Esophagus muscularis mucosa (tissue), 4 donors: Measurements from ENCODE around the gene PSME2. TPM values are rescaled to one million over a fixed set of nuclear protein-coding genes. Genes with fewer than 3 reads are reported as not detected.
A peak's percentile ranks its signal among the peaks of the same experiment; 100 is the strongest.

Experiments
- DNase-seq: peaks from one replicate; pipeline ENCODE4 v3.0.0-alpha.2; 2017; ENCODE audit errors: extremely low spot score
- H3K27ac ChIP-seq, 4 donors: fragments of 200-600 bp; sonication (generic); replicated peaks in 1 of 4; 1 replicate in 3 of 4; 2 replicates in 1 of 4; pipeline ENCODE4 v1.5.1; 2016 to 2019; ENCODE audit warnings: mild to moderate bottlenecking in 1 of 4
- H3K27me3 ChIP-seq, 4 donors: fragments of 200-600 bp; sonication (generic); one replicate each; pipeline versions ENCODE4 v1.5.1 to v1.6.0; 2016 to 2019
- H3K36me3 ChIP-seq, 4 donors: fragments of 200-600 bp; sonication (generic); one replicate each; pipeline ENCODE4 v1.5.1; 2016 to 2019
- H3K4me1 ChIP-seq, 4 donors: fragments of 200-600 bp; sonication (generic); one replicate each; pipeline ENCODE4 v1.5.1; 2016 to 2019
- H3K4me3 ChIP-seq, 4 donors: fragments of 200-600 bp; sonication (generic); 1 replicate in 2 of 4; 2 replicates in 2 of 4; pipeline ENCODE4 v1.5.1; 2016 to 2019; ENCODE audit warnings: mild to moderate bottlenecking in 4 of 4, moderate library complexity in 1 of 4
- H3K9me3 ChIP-seq, 4 donors: fragments of 200-600 bp; sonication (generic); 1 replicate in 3 of 4; 2 replicates in 1 of 4; pipeline ENCODE4 v1.5.1; 2016 to 2019
- EP300 ChIP-seq: sonication (generic); formaldehyde crosslinking; IDR thresholded peaks from one replicate; pipeline ENCODE4 v1.6.1; 2017; ENCODE audit warnings: antibody characterized with exemption
- POLR2A ChIP-seq: fragments of 450-650 bp; IDR thresholded peaks from one replicate; pipeline ENCODE4 v1.6.1; 2017; ENCODE audit warnings: antibody characterized with exemption, moderate library complexity, mild to moderate bottlenecking, low read depth
- POLR2AphosphoS5 ChIP-seq, 2 donors: sonication (generic); formaldehyde crosslinking; IDR thresholded peaks; one replicate each; pipeline ENCODE4 v1.6.1; 2017; ENCODE audit warnings: antibody characterized with exemption in 2 of 2
- WGBS: methylation state at CpG from one replicate; pipeline ENCODE4 v1.1.5; 2018; 5-methylcytosine and 5-hydroxymethylcytosine counted together
- intact Hi-C: fragments of 100-400 bp; cut with DNase I; formaldehyde crosslinking; loops from one replicate; pipeline ENCODE4 v1.15.1; 2023
- total RNA-seq, 4 donors: library from RNA; depleted of rRNA; stranded (reverse); fragments of >200 nt; gene quantifications; one replicate each; pipeline versions ENCODE4 v1.1.0 to v1.2.1, GENCODE V29; 2016
- TF ChIP-seq, protein P1 (sequence below), 3 experiments: fragments of 200-600 bp in 2 of 3; fragments of 450-650 bp in 1 of 3; sonication (generic) in 2 of 3; IDR thresholded peaks; one replicate each; pipeline ENCODE4 v1.5.1; 2017 to 2019; ENCODE audit warnings: antibody characterized with exemption in 3 of 3, mild to moderate bottlenecking in 2 of 3, moderate library complexity in 1 of 3

The PSME2 gene
- total RNA-seq, 4 donors from 2014 or later = 32.8 to 64.3 (median 42.6) TPM

DNA sequence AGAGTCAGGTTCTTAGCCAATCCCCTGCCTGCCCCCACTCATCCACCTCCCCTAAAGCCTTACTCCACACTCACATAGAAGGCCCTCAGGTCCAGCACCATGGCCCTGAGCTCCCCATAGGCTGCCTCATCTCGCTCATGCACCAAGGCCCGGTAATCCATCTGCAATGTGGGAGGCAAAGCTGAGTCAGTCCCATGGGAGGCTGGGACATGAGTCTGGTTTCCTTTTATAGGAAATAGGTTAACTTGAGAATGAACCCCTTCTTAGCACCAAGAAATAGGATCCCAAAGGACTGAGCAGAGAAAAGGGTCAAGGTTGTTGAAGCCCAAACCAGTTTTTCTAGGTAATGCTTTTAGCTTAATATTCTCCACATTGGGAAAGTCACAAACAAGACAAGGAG lies 2.9 kb downstream of the PSME2 start:
- Histone ChIP-seq H3K27me3 (no peaks in the 10 kb centered on the region), H3K9me3 (no peaks in the 10 kb centered on the region), H3K4me3 (no peak overlapping the region), H3K27ac (no peak overlapping the region), H3K36me3 (peaks cover 6 to 22% (median 15%) of the 10 kb centered on the region in 4 donors), H3K4me1 (peaks cover 40 to 62% (median 53%) of the 10 kb centered on the region in 4 donors)
- 100% methylated on average over 2 of the region's 2 CpGs for WGBS
- no peak for DNase-seq
- intact Hi-C loops = loop anchor here (10.0 kb wide), 1 partner anchor 291 kb away; no protein-coding TSS in a partner anchor
- TF ChIP-seq POLR2AphosphoS5 (IDR thresholded peaks at IDR 0.05) (no peak), POLR2A (no peak), EP300 (no peak)
- TF ChIP-seq, protein P1, sequence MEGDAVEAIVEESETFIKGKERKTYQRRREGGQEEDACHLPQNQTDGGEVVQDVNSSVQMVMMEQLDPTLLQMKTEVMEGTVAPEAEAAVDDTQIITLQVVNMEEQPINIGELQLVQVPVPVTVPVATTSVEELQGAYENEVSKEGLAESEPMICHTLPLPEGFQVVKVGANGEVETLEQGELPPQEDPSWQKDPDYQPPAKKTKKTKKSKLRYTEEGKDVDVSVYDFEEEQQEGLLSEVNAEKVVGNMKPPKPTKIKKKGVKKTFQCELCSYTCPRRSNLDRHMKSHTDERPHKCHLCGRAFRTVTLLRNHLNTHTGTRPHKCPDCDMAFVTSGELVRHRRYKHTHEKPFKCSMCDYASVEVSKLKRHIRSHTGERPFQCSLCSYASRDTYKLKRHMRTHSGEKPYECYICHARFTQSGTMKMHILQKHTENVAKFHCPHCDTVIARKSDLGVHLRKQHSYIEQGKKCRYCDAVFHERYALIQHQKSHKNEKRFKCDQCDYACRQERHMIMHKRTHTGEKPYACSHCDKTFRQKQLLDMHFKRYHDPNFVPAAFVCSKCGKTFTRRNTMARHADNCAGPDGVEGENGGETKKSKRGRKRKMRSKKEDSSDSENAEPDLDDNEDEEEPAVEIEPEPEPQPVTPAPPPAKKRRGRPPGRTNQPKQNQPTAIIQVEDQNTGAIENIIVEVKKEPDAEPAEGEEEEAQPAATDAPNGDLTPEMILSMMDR (IDR thresholded peaks at IDR 0.05) = no peak

DNA sequence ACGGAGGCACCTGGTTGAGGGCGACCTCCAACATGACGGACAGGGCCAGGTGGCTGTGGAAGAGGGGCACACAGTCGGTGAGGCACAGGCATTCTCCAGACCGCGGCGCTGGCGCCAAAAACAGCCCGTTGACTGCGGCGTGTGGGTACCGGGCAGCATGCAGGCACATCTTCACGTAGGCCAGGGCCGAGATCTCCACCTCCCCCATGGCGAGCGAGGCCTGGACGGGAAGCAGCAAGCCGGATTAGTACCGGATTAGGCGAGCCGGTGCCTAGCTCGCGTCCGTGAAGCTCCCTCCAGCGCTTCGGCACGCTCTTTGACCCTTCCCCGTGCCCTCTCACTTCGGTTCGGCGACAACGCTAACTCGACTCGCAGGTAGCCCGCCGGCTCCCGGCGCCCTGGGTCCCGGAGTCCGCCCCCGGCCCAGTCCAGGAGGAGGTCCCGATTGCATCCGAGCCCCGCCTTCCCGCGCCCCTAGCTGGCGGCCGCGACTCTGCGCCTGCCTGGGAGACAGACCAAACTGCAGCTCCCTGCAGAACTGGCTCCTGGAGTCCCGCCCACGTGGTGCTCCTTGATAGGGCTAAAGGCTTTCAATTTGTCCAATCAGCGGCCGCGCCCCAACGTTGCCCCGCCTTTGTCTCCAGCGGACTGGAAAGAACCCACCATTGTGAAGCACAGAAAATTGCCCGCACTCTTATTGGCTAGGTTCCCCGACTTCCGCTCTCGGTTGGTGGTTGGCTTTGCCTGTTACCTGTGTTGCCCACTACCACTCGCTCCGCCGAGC lies 5.1 kb downstream of the PSME2 start, which contains the start of gene EMC9:
TSS of gene EMC9 (minus strand) at position 495 of the 784 bp plus-strand sequence. CDS start at position 208, 287 bp downstream.
- peak within 1 kb of the TSS; percentile 70 to 81 (median 74) for H3K4me3 ChIP-seq
- intact Hi-C loops = loop anchor here (10.0 kb wide), 1 partner anchor 294 kb away; no protein-coding TSS in a partner anchor
- H3K4me1 ChIP-seq = peaks cover 48 to 73% (median 66%) of the 10 kb centered on the region in 4 donors
- H3K9me3 ChIP-seq = no peaks in the 10 kb centered on the region
- H3K36me3 ChIP-seq = peaks cover 10 to 35% (median 28%) of the 10 kb centered on the region in 4 donors
- H3K27ac ChIP-seq = peak within 1 kb of the TSS; percentile 90 to 94 (median 92)
- no peaks in the 10 kb centered on the region for H3K27me3 ChIP-seq
- peak; percentile 89 to 94 for TF ChIP-seq POLR2AphosphoS5 (IDR thresholded peaks at IDR 0.05)
- no peak for TF ChIP-seq EP300
- TF ChIP-seq, protein P1 (IDR thresholded peaks at IDR 0.05) = peak; percentile 40 to 64 (median 64)
- TF ChIP-seq POLR2A = peak; percentile 74
- 0% methylated on average over 4 of the region's 65 CpGs for WGBS
- DNase-seq = peak; percentile 100

DNA sequence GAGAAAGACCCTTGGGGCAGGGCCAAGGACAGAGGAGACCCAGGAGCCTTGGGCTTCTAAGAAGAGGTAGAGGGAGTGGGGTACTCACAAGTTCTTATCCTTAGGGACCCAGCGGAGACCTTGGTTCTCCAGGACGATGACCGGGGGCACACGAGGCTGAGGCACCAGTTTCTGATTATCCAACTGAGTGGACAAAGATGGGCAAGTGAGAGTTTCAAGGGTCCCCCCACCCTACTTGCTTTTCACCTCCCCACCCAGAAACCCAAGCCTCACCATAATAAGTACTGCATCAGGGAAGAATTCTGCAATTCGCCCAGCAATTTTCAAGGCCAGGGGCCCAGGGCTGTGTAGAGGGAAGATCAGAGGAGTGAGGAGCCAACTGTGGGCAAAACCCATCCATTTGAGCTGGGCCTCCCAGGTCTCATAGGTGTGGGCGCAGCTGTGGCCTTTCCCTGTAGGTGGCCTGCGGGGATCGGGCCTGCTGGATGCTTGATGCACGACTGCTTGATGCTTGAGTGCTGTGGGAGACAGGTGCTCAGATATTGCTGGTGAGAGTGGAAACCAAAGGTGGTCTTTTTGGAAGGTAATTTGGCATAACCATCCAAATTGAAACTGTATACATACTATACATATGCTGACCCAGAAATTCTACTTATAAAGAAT lies 7.0 kb downstream of the PSME2 start:
- Histone ChIP-seq H3K27ac (peak overlapping the region; percentile 90 to 94 (median 92)), H3K4me3 (peak overlapping the region in 3 of 4 donors; percentile 70 to 81 (median 70)), H3K27me3 (no peaks in the 10 kb centered on the region), H3K36me3 (peaks cover 10 to 35% (median 28%) of the 10 kb centered on the region in 4 donors), H3K4me1 (peaks cover 45 to 64% (median 58%) of the 10 kb centered on the region in 4 donors), H3K9me3 (no peaks in the 10 kb centered on the region)
- intact Hi-C loops = no loop called here
- no peak for TF ChIP-seq POLR2A
- no peak for TF ChIP-seq POLR2AphosphoS5 (IDR thresholded peaks at IDR 0.05)
- no peak for TF ChIP-seq EP300
- 84% methylated on average over 9 of the region's 9 CpGs for WGBS
- no peak for DNase-seq

DNA sequence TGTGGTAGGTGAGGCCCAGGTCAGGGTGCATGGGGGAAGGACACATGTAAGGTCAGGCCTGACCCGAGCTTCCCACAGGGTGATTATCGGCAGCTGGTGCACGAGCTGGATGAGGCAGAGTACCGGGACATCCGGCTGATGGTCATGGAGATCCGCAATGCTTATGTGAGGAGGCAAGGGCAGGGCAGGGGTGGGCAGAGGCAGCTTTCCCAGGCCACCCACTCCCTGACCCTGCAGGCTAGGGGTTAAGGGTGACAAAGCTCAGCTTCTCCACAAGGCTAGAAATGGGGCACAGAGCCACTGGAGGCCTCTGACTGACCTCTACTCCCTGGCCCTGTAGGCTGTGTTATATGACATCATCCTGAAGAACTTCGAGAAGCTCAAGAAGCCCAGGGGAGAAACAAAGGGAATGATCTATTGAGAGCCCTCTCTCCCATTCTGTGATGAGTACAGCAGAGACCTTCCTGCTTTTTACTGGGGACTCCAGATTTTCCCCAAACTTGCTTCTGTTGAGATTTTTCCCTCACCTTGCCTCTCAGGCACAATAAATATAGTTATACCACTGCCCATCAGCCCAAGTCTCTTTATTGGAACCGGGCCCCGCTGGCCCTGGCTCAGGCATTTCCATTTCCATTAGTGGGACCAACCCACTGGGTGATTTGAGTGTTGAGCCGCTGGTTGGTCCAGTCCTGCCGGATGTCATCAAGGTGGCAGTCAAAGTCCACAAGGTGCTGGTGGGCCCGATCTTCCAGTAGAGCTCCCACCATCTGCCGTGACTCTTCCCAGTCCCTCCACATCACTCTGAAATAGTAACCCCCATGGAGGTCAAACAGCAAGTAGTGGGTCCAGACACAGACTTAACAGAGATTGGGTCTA lies 7.8 kb downstream of the PSME2 start:
- Histone ChIP-seq H3K4me1 (peaks cover 45 to 64% (median 58%) of the 10 kb centered on the region in 4 donors), H3K4me3 (no peak overlapping the region), H3K27ac (peak overlapping the region in 3 of 4 donors; percentile 91 to 94 (median 92)), H3K9me3 (no peaks in the 10 kb centered on the region), H3K27me3 (no peaks in the 10 kb centered on the region), H3K36me3 (peaks cover 10 to 29% (median 24%) of the 10 kb centered on the region in 4 donors)
- TF ChIP-seq EP300 (no peak), POLR2A (no peak), POLR2AphosphoS5 (IDR thresholded peaks at IDR 0.05) (no peak)
- TF ChIP-seq, protein P1 (IDR thresholded peaks at IDR 0.05) = no peak
- 79% methylated on average over 13 of the region's 13 CpGs for WGBS
- intact Hi-C loops = no loop called here
- no peak for DNase-seq
